DND-41 (cell line): ENCODE data around the gene HMG20B.

Experiments
- ATAC-seq: fragments of 200-7000 bp; cut with Tn5 transposase; 3 replicates; pipeline ENCODE4 v1.9.1; 2021; ENCODE audit warnings: low read depth; ENCODE audit not compliant: insufficient read depth
- DNase-seq: peaks from one replicate; pipeline ENCODE4 v3.0.0-alpha.2; 2020
- H2AFZ ChIP-seq: 2 replicates; pipeline ENCODE4 v1.6.0; 2012; ENCODE audit warnings: low read depth, low read length
- H3K27ac ChIP-seq: 2 replicates; pipeline ENCODE4 v1.5.1; 2012; ENCODE audit warnings: low read length, inconsistent platforms
- H3K27me3 ChIP-seq: fragments of 200-600 bp; sonication (generic); 2 replicates; pipeline ENCODE4 v1.6.0; 2012; ENCODE audit warnings: low read length, mild to moderate bottlenecking, inconsistent platforms; ENCODE audit not compliant: insufficient read depth, poor library complexity
- H3K36me3 ChIP-seq: 2 replicates; pipeline ENCODE4 v1.5.1; 2012; ENCODE audit warnings: low read length, inconsistent platforms; ENCODE audit not compliant: insufficient read depth
- H3K4me1 ChIP-seq: 2 replicates; pipeline ENCODE4 v1.5.1; 2012; ENCODE audit warnings: mild to moderate bottlenecking, low read length; ENCODE audit not compliant: insufficient read depth
- H3K4me2 ChIP-seq: 2 replicates; pipeline ENCODE4 v1.6.0; 2012; ENCODE audit warnings: mild to moderate bottlenecking, moderate library complexity, low read length, inconsistent platforms; ENCODE audit not compliant: insufficient read depth
- H3K4me3 ChIP-seq, 2 experiments: fragments of 200-600 bp in 1 of 2; shearing (Covaris generic) in 1 of 2; 2 replicates each; pipeline ENCODE4 v1.5.1; 2012 to 2016; ENCODE audit warnings: inconsistent platforms in 2 of 2, low read length in 2 of 2, mild to moderate bottlenecking in 2 of 2, low read depth in 1 of 2, moderate library complexity in 1 of 2
- H3K79me2 ChIP-seq: 2 replicates; pipeline ENCODE4 v1.6.0; 2012; ENCODE audit warnings: low read length, inconsistent platforms; ENCODE audit not compliant: insufficient read depth
- H3K9ac ChIP-seq: 2 replicates; pipeline ENCODE4 v1.6.0; 2012; ENCODE audit warnings: low read depth, mild to moderate bottlenecking, inconsistent platforms, low read length, moderate library complexity
- H3K9me3 ChIP-seq: 2 replicates; pipeline ENCODE4 v1.5.1; 2012; ENCODE audit warnings: low read length, moderate library complexity, mild to moderate bottlenecking, inconsistent platforms; ENCODE audit not compliant: insufficient read depth, severe bottlenecking
- H4K20me1 ChIP-seq: 2 replicates; pipeline ENCODE4 v1.6.0; 2012; ENCODE audit warnings: low read length; ENCODE audit not compliant: insufficient read depth
- EZH2 ChIP-seq: IDR thresholded peaks from 3 replicates; pipeline ENCODE4 v1.6.1; 2012; ENCODE audit warnings: borderline replicate concordance, low read depth, mild to moderate bottlenecking, moderate library complexity, low read length, inconsistent platforms; ENCODE audit not compliant: severe bottlenecking
- TF ChIP-seq, protein P1 (sequence below): IDR thresholded peaks from 2 replicates; pipeline ENCODE4 v1.5.1; 2012; ENCODE audit warnings: borderline replicate concordance, low read length, moderate library complexity, mild to moderate bottlenecking; ENCODE audit not compliant: poor library complexity, severe bottlenecking; ENCODE audit errors: extremely low read depth

The HMG20B gene

DNA sequence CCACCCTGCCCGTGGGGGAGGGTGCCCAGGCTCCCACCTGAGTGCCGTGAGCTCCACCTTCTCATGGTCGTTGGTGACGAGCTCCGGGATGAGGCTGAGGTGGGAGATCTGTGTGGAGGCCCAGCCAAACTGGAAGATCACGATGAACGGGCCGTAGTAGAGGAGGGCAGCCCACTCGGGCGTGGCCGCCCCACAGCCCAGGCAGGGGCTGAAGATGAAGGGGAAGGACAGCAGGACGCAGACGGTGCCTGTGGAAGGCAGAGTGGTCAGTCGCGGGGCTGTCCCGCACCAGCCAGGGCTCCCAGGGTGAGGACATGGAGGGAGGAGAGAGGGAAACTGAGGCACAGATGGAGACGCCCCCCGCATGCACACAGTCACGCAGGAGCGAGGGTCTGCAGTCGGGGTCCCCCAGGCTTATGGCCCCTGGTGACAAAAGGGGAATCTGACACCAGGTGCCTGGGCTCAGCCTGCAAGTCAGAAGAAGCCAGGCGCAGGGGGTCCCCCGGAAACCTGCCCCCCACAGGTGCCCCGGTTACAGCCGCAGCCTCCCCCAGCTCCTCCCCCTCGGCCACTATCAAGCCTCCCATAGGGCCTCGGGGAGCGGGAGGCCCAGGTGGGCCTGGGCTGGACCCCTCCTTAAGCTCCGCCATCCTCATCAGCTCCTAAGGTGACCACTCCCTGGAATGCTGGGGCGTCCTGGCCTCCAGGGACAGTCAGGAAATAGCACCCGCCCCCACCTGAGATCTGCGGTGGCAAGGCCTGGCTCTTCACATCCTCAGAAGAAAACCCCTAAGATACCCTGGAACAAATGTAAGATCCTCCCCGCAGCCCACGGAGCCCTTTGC lies 21.6 kb upstream of the HMG20B start:
- H4K20me1 ChIP-seq = peaks cover 32% of the 10 kb centered on the region
- peaks cover 27% of the 10 kb centered on the region for H3K36me3 ChIP-seq
- H3K27ac ChIP-seq = no peak overlapping the region
- H3K9me3 ChIP-seq = no peaks in the 10 kb centered on the region
- H3K27me3 ChIP-seq = no peaks in the 10 kb centered on the region
- TF ChIP-seq, protein P1, sequence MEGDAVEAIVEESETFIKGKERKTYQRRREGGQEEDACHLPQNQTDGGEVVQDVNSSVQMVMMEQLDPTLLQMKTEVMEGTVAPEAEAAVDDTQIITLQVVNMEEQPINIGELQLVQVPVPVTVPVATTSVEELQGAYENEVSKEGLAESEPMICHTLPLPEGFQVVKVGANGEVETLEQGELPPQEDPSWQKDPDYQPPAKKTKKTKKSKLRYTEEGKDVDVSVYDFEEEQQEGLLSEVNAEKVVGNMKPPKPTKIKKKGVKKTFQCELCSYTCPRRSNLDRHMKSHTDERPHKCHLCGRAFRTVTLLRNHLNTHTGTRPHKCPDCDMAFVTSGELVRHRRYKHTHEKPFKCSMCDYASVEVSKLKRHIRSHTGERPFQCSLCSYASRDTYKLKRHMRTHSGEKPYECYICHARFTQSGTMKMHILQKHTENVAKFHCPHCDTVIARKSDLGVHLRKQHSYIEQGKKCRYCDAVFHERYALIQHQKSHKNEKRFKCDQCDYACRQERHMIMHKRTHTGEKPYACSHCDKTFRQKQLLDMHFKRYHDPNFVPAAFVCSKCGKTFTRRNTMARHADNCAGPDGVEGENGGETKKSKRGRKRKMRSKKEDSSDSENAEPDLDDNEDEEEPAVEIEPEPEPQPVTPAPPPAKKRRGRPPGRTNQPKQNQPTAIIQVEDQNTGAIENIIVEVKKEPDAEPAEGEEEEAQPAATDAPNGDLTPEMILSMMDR = no peak
- no peak for TF ChIP-seq EZH2
- DNase-seq = no peak
- H3K79me2 ChIP-seq = peaks cover 30% of the 10 kb centered on the region
- H3K4me3 ChIP-seq = no peak overlapping the region
- no peak overlapping the region for H3K4me2 ChIP-seq
- no peak overlapping the region for H2AFZ ChIP-seq
- peaks cover 32% of the 10 kb centered on the region for H3K4me1 ChIP-seq
- ATAC-seq = no peak
- H3K9ac ChIP-seq = no peak overlapping the region

DNA sequence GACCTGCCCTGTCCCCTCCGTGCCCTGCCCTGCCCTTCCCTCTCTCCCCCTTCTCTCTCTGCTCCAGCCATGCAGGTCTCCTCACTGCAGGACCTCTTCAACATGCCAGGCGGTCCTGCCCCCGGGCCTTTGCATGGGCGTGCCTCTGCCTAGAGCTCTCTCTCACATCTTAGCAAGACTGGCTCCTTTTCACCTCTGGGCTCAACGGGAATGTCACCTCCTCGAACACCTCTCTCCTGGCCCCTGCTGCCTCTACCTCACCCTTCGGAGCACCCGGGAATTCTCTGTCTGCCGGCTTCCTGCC lies 21.0 kb upstream of the HMG20B start:
- no peak overlapping the region for H3K27ac ChIP-seq
- no peak overlapping the region for H3K4me2 ChIP-seq
- H3K27me3 ChIP-seq = no peaks in the 10 kb centered on the region
- H2AFZ ChIP-seq = no peak overlapping the region
- H4K20me1 ChIP-seq = peaks cover 34% of the 10 kb centered on the region
- peaks cover 37% of the 10 kb centered on the region for H3K4me1 ChIP-seq
- H3K36me3 ChIP-seq = peaks cover 22% of the 10 kb centered on the region
- H3K4me3 ChIP-seq = no peak overlapping the region
- no peak for TF ChIP-seq EZH2
- TF ChIP-seq, protein P1 = no peak
- ATAC-seq = no peak
- peaks cover 36% of the 10 kb centered on the region for H3K79me2 ChIP-seq
- DNase-seq = no peak
- H3K9me3 ChIP-seq = no peaks in the 10 kb centered on the region
- no peak overlapping the region for H3K9ac ChIP-seq

DNA sequence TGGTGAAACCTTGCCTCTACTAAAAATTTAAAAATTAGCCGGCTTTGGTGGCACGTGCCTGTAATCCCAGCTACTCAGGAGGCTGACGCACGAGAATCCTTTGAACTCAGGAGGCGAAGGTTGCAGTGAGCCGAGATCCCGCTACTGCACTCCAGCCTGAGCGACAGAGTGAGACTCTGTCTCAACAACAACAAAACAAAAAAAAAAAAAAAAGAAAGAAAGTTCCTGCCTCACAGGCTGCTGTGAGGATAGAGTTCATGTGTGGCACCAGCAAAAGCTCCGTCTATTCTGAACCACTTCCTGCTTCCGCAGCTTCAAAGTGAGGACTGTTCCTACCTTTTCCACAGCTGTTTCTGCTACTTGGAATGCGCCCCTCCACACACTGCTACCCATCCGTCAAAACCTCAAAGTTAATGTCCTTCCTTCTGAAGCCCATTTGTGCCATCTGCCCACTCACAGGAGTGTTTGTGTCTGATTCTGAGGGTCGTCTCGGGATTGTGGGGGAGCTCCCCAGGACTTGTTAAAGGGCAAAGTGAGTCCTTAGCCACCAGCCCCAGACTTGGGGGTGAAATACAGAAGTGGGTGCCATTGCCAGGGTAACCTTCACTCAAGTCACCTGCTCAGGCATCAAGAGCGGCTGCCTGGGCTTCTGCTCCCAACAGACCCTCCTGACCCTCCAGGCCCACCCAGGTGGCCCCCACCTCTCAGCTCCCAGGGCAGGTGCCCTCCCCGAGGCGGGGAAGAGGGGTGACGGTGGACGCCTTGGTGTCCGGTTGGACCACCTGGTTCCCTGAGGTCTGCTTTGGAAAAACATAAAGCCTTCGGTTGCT lies 18.3 kb upstream of the HMG20B start:
- Histone ChIP-seq H3K36me3 (peaks cover 9% of the 10 kb centered on the region; the same call in 1 of the 2 replicates), H2AFZ (peak overlapping the region; percentile 45), H3K27me3 (no peaks in the 10 kb centered on the region), H4K20me1 (peaks cover 19% of the 10 kb centered on the region), H3K79me2 (peaks cover 41% of the 10 kb centered on the region), H3K9ac (peak overlapping the region; percentile 74), H3K4me1 (peaks cover 50% of the 10 kb centered on the region), H3K27ac (peak overlapping the region; percentile 79), H3K9me3 (no peaks in the 10 kb centered on the region), H3K4me2 (peak overlapping the region; percentile 95), H3K4me3 (peak overlapping the region in 1 of 2 experiments; percentile 44; a peak in 2 of 4 replicates)
- ATAC-seq (peak; percentile 70), DNase-seq (peak; percentile 84)
- TF ChIP-seq, protein P1 = no peak
- TF ChIP-seq EZH2 = no peak
